ENCODE results near the gene PRSS36. TPM values are rescaled to one million over a fixed set of nuclear protein-coding genes. Genes with fewer than 3 reads are reported as not detected.

Gene PRSS36
- total and polyA plus RNA-seq, 9 of the 15 experiments (the other 6 are each of a cell fraction or from before 2014, with no cell fraction given): 0.09 to 1.2 (median 0.54) TPM; not detected in 2

GRCh38 chr16:31090540-31090939 is 59.3 kb downstream of the PRSS36 start:
- ATAC-seq: no peak
- ChIA-PET CTCF (ENCODE audit: low intra/inter-chr PET ratio) (no interaction called here), POLR2A (interaction anchor here (0.6 to 3.1 kb wide), 4 partner anchors 13 to 90 kb away, joined by 3 to 16 read pairs (median 4); partner anchors contain the start of genes FUS, ZNF646 and ZNF668)
- no peak for TF ChIP-seq HOXB6 (CRISPR knock-in tag; IDR thresholded peaks at IDR 0.05; ENCODE audit: borderline replicate concordance)
- no peak for TF ChIP-seq ZNF184 (CRISPR knock-in tag; IDR thresholded peaks at IDR 0.05)
- no peak for TF ChIP-seq RBM25 (IDR thresholded peaks at IDR 0.05; ENCODE audit: low read depth, low read length, severe bottlenecking)
- TF ChIP-seq FOSL1 (tag; conservative IDR thresholded peaks at IDR 0.05): no peak
- TF ChIP-seq KLF6 (CRISPR knock-in tag; IDR thresholded peaks at IDR 0.05; ENCODE audit: borderline replicate concordance): no peak
- TF ChIP-seq EZH2 (IDR thresholded peaks at IDR 0.05; ENCODE audit: borderline replicate concordance, low read depth, low read length): no peak
- TF ChIP-seq ZNF140 (CRISPR knock-in tag; IDR thresholded peaks at IDR 0.05): no peak
- TF ChIP-seq MNT (conservative IDR thresholded peaks at IDR 0.05): no peak
- no peak for TF ChIP-seq HOMEZ (CRISPR knock-in tag; IDR thresholded peaks at IDR 0.05)
- TF ChIP-seq HIVEP1 (CRISPR knock-in tag; IDR thresholded peaks at IDR 0.05): no peak
- TF ChIP-seq PML (IDR thresholded peaks at IDR 0.05; ENCODE audit: low read length): no peak
- TF ChIP-seq BCOR (IDR thresholded peaks at IDR 0.05): no peak
- TF ChIP-seq STAG1 (CRISPR knock-in tag; IDR thresholded peaks at IDR 0.05; ENCODE audit: borderline replicate concordance): no peak
- TF ChIP-seq CREB3L1 (IDR thresholded peaks at IDR 0.05; ENCODE audit: borderline replicate concordance, low read depth): no peak
- TF ChIP-seq SP1 (CRISPR knock-in tag; IDR thresholded peaks at IDR 0.05): no peak
- no peak for FAIRE-seq
- in situ Hi-C loops (cut with MboI) (no loop called here), intact Hi-C loops (cut with micrococcal nuclease) (loop anchor here (10.0 kb wide), 1 partner anchor 136 kb away; the partner anchor contains the start of gene SETD1A)
- no peak overlapping the region for H2AFZ ChIP-seq (ENCODE audit: low read depth, low read length)
- H4K20me1 ChIP-seq (replicated peaks; ENCODE audit: control insufficient read depth, insufficient read depth, low read length): peaks cover 8% of the 10 kb centered on the region; the same call in 1 of the 2 replicates
- H3K27ac ChIP-seq (ENCODE audit: extremely low read depth, low read depth, low read length): no peak overlapping the region
- H3K79me2 ChIP-seq (ENCODE audit: control insufficient read depth, insufficient read depth, low read length): peaks cover 22% of the 10 kb centered on the region
- no TSS peak for BruUV-seq (replicated peaks)
- DNase-seq (ENCODE audit: extremely low read depth in 1 of 4, low spot score in 3 of 4): no peak
- H3K4me2 ChIP-seq (ENCODE audit: insufficient read depth, low read length): no peak overlapping the region
- peaks cover 14 to 53% of the 10 kb centered on the region in 2 experiments; a peak in 4 of 5 replicates for H3K4me1 ChIP-seq (replicated peaks in 1 of 2; ENCODE audit: control insufficient read depth in 2 of 2, insufficient read depth in 2 of 2, low read length in 2 of 2)
- H3K4me3 ChIP-seq: no peak overlapping the region
- peaks cover 39% of the 10 kb centered on the region; the same call in 2 of the 3 replicates for H3K36me3 ChIP-seq (ENCODE audit: control insufficient read depth, insufficient read depth, low read length)
- WGBS (ENCODE audit: insufficient coverage, low coverage, missing lambda C conversion rate): 57% methylated on average over 2 of the region's 2 CpGs
- peak overlapping the region in 1 of 2 experiments; percentile 73; a peak in 2 of 4 replicates for H3K9ac ChIP-seq (ENCODE audit: insufficient read depth in 1 of 2, low read depth in 2 of 2, low read length in 2 of 2)
- H3K27me3 ChIP-seq (ENCODE audit: control insufficient read depth in 2 of 2, insufficient read depth in 2 of 2, low read length in 2 of 2): no peaks in the 10 kb centered on the region
- H3K9me3 ChIP-seq (replicated peaks; ENCODE audit: control insufficient read depth, insufficient read depth, low read depth, low read length): 0 out of 2 replicates have a peak, but pooled peaks cover 2% of the 10 kb centered on the region
- peaks cover 4% of the 10 kb centered on the region for H3K9me1 ChIP-seq (ENCODE audit: control insufficient read depth, insufficient read depth, low read length)

Data from K562 (cell line).